Stimulated activated CD4-positive, alpha-beta T cell treated with anti-CD3 and anti-CD28 coated beads, Interleukin-15, amount 100 ng/mL, for 48 hours (primary cell): ENCODE data around the gene CDC20B.
"Not testable (repeated sequence)": the region's sequence is repeated elsewhere in the genome, so short reads cannot be mapped to it uniquely, and the experiment has no call there.

Experiments
- DNase-seq, 2 donors: peaks; one replicate each; pipeline ENCODE4 v3.0.0-alpha.2; 2020; ENCODE audit warnings: low read depth in 2 of 2

CDC20B gene

GRCh38 chr5:55104036-55104772 is 68.8 kb downstream of the CDC20B start:
- DNase-seq: no peak

GRCh38 chr5:55102348-55102747 is 70.6 kb downstream of the CDC20B start, which contains the start of gene GZMA:
Gene GZMA (plus strand): TSS chr5:55102646. CDS start chr5:55102683, 37 bp downstream.
- DNase-seq: no peak

DNA sequence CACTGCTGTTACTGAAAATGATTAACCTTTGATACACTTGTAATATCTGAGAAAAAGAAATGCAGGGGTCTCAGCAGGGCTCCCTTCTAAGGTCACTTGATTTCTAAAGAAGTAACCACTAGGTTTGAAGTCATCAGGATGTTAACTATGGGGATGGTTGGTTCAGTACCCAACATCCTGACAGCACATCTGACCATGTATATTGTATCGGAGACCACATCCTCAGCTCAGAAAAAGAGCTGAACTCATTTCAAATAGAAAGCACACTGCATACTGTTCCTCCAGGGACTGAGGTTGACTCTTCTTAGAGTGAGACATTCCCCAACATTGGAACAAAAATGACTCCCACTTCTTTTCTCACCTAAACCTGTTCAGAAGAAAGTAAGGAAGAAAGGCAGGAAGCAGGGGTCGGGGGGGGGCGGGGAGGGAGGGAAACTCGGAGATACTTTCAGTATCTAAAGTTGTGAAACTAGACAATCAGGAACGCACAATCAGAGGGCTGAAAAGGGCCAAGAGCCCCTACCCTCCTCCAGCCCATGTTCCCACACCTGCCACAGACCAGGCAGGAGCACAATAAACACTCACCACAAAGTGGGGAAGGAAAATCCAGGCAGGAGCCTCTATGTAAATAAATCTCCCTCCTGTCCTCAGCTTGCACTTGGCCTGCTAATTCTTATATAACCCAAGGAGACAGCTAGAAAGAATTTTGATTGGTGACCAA is 71.3 kb downstream of the CDC20B start:
- no peak for DNase-seq

GRCh38 chr5:55101148-55101547 is 71.8 kb downstream of the CDC20B start:
- not testable (repeated sequence) for DNase-seq

- DNase-seq: no peak
Measured at GRCh38 chr5:55096861-55097260, 76.1 kb downstream of the CDC20B start.

DNA sequence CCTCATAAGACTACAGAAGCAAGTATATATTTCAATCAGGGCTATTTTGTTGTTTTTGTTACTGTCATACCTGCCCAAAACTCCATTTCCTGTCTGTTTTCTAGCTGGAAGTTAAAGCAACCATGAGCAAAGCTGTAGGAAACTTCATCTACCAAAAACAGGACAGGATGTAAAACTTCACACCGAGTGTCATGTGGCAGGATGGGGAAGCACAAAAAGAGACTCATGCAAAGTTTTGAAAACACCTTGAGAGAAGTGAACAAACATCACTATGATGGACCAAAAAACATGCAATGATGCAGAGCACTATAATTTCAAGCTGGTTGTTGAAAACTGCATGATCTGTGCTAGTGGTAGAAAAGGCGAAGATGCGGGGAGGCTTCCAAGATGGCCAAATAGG is 76.8 kb downstream of the CDC20B start:
- no peak for DNase-seq

- not testable (repeated sequence) for DNase-seq
Measured at GRCh38 chr5:55091011-55091410, 82.0 kb downstream of the CDC20B start.

GRCh38 chr5:55089301-55089700 is 83.7 kb downstream of the CDC20B start:
- DNase-seq: not testable (repeated sequence)

GRCh38 chr5:55081541-55081940 is 91.4 kb downstream of the CDC20B start:
- no peak for DNase-seq

DNA sequence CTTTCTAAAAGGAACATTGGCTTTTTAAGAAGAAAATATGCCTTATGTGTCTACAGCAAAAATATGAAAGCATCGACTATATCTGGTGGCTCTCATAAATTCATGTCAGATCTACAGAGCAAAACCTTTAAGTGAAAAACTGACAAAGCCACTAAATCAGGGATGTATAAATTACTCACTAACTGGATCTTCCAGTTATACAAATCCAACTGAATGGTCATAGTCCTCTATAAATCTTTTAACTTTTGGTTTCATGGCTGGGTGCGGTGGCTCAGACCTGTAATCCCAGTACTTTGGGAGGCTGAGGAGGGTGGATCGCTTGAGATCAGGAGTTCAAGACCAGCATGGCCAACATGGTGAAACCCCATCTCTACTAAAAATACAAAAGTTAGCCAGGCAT is 99.8 kb downstream of the CDC20B start:
- no peak for DNase-seq

DNA sequence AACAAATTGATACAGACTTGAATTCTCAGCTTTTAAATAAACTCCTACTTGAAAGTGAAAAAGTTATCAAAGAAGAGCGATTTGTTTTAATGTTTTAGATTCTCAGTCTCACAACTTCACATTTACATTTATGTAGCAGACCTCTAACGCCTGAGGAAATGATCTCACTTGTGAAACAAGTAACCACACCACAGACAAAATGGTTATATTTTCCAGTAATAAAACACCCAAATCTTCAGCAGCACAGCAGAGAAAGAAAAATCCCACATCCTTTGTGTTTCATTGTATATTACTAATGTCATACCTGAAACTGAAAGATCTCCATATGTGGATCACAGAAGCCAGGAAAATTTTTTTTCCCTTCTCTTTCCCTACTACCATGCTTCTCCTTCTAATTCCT is 100.3 kb downstream of the CDC20B start:
- no peak for DNase-seq

- no peak for DNase-seq
Measured at GRCh38 chr5:55071413-55071812, 101.6 kb downstream of the CDC20B start.

GRCh38 chr5:55070968-55071367 is 102.0 kb downstream of the CDC20B start:
- DNase-seq: no peak

DNA sequence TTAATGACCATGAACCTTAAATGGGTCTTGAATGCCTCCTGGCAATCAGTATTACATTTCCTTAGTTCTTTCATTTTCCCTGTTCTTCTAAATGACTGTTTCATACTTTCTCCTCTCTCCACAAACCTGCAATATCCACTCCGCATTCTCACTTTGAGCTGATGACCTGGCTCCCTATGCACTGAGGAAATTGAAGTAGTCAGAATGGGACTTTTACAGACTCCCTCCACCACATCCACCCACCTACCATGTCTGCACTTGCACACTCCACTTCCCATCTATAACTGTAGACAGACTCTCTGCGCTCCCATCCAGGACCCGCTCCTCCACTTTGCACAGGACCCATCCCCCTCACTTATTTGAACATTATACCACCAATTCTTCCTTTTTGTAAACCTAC is 106.7 kb downstream of the CDC20B start:
- no peak for DNase-seq

- no peak for DNase-seq
Measured at GRCh38 chr5:55064523-55064922, 108.5 kb downstream of the CDC20B start.

DNA sequence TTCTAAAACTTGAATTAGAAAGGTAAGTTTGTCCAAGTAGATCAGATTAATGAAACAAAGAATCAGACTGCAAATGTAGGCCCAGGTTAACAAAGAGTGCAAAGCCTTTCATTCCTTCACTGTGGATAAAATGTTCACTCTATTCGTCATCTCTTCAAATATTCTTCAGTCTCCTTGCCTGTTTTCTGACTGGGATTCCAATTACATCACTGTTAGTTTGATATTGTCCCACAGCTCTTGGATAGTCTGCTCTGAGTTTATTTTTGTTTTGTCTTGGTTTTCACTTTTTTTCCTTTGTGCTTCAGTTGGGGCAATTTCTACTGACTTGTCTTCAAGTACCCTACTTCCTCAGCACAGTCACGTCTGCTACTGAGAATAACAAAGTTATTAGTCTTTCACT is 109.1 kb downstream of the CDC20B start:
- no peak for DNase-seq

GRCh38 chr5:55063220-55063863 is 109.6 kb downstream of the CDC20B start:
- no peak for DNase-seq
